Epidermal melanocyte (primary cell): ENCODE results near the gene CYSLTR1.
"Not testable (repeated sequence)": the region's sequence is repeated elsewhere in the genome, so short reads cannot be mapped to it uniquely, and the experiment has no call there.

Experiments used
- DNase-seq: peaks from one replicate; pipeline ENCODE4 v3.0.0; 2011; ENCODE audit warnings: low spot score; ENCODE audit not compliant: insufficient read length

CYSLTR1 gene, protein sequence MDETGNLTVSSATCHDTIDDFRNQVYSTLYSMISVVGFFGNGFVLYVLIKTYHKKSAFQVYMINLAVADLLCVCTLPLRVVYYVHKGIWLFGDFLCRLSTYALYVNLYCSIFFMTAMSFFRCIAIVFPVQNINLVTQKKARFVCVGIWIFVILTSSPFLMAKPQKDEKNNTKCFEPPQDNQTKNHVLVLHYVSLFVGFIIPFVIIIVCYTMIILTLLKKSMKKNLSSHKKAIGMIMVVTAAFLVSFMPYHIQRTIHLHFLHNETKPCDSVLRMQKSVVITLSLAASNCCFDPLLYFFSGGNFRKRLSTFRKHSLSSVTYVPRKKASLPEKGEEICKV

DNA sequence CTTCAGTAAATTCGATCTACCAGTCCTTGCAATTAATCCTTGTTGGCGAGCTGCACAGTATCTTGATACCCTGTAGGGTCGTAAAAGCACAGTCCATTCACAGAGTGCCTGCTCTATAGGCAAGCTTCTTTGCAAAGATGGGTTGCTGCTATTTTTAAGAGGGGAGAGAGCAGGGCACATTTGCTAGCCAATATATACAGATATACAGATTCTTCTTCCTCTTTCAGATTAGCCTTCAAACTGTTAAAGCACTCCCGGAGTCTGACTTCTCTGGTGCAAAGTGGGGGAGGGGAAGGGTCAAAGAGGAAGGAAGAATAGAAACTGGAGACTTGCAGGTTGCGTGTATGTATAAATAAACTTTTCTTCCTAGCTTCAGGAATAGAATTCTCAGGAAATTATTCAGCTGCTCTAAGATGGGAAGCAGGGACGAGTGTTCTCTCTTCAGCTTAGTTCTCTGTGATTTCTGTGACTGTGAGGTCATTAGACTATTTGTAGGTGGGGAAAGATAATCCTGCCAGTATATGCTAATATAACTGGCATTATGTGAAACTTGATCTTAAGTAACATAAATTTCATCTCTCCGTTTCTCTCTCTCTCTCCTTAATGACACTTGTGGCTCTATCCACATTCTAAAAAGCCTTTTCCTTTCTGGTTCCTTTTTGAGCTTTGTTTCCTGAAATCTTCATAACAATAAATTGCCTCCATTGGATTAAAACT is at the start of gene CYSLTR1:
Gene CYSLTR1 (minus strand): TSS at position 242 of the 717 bp plus-strand sequence. CDS start 53,865 bp downstream, outside the sequence.
- no peak for DNase-seq

DNA sequence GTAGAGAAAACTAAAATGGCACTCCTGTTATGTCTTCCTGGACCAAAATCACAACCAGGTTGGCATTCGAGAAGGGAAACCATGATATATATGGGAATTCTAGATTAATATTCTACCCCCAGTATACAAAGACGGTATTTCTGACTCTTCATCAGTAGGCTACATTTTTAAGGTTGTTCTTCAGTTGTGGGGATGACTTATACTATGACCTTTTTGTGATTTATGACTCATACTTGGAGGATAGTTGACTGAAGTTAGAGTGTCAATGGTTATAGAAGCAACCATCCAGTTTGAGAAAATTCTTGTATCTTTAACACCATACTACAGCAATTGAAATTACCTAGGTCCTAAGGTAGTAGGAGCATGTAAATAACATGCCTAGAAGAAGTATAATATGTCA is 49.8 kb upstream of the CYSLTR1 start:
- no peak for DNase-seq

DNA sequence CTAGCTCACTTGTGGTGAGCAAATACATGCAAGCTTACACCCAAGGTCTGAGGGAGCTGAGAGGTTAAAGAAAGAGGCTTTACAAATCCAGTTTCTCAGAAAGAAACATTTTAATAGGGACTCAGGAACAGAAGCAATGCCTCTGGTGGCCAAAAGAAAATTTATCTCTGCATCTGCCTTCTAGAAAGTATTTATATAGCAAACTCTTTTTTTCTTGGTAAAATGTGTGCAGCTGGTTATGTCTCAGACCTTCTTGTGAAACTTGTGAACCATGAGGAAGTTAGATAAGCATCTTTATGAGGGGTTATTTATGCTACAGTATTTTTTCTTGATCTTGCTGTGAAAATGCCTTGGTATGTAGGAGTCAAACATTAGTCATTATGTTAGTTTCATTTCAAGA is 48.5 kb upstream of the CYSLTR1 start:
- DNase-seq: no peak

DNA sequence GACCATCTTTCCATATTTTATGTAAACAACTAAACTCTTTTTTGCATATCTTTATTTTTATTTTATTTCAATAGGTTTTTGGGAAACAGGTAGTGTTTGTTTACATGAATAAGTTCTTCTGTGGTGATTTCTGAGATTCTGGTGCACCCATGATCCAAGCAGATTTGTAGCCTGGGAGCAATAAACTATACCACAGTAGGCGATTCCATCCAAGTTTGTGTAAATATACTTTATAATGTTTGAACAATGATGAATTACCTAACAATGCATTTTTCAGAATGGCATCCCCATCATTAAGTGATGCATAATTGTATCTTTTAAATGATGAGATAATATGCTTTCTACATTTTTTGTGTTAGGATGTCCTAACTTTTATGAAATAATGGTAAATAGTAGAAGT is 39.2 kb upstream of the CYSLTR1 start:
- no peak for DNase-seq

DNA sequence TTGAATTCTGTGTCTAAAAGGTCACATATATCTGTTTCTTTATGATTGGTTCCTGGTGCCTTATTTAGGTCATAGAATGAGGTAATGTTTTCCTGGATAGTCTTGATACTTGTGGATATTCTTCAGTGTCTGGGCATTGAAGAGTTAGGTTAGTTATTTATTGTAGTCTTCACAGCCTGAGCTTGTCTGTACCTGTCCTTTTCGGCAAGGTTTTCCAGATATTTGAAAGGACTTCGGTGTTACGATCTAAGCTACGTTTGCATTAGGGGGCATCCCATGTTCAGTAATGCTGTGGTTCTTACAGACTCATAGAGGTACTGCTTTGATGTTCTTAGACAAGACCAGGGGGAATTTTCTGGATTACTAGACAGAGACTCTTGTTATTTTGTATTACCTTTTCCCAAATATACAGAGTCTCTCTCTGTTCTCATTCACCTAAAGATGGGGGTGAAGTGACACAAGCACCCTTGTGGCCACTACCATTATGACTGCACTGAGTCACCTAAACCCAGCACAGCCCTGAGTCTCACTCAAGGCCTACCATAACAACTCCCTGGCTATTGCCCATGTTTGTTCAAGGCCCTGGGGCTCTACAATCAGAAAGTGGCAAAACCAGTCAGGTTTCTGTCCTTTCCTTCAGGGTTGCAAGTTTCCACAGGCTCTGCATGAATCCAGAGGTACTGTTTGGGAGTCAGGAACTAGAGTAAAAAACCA is 30.1 kb upstream of the CYSLTR1 start:
- no peak for DNase-seq

DNA sequence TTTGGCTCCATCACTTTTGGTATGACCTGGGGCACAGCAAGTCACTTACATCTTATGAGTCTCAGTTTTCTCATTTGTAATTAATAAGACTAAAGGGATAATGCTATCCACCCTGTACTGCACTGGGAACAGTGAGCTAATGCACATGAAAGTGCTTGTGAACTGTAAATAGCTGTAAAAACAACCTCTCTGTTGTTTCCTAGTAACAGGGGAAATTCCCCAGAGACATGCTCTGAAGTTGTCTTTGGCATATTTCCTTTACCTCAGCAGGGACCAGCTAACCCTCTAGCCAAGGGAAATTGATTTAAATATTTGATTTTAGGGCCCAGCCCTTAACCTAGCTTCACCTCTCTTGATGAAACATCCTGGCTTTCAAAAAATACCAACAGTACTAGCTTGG is 6.1 kb upstream of the CYSLTR1 start:
- no peak for DNase-seq

DNA sequence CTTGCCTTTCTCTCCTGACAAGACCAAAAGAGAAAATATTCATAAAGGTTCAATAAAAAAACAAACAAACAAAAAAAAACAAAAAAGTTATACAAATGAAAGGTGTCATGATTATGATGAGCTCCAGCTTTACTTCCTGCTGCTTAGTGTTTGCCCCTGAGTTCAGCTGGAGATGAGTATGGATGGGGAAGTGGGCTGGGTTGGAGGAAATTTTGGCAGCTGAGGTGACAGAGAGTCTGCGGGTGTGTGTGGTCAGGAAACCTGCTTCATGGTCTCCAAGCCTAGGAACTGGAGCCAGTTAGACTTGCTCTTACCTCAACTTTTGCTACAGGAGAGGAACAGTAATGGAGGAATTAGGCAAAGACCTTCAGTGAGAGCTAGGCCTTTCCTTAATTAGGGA is 4.3 kb upstream of the CYSLTR1 start:
- no peak for DNase-seq

DNA sequence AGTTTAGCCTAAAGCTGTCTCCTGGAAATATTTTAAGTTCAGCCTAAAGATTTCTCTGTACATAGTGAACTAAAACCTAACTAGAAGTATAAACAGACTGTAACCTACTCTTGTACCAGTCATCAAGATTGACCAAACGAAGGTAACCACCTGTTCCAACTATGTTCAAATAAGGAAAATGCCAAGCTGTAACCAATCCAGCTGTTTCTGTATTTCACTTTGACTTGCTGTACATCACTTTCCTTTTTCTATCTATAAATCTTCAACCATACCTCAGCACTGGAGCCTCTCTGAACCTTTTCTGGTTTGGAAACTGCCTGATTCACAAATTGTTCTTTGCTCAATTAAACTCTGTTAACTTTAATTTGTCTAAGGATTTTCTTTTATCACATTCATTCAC is 3.1 kb upstream of the CYSLTR1 start:
- DNase-seq: no peak

DNA sequence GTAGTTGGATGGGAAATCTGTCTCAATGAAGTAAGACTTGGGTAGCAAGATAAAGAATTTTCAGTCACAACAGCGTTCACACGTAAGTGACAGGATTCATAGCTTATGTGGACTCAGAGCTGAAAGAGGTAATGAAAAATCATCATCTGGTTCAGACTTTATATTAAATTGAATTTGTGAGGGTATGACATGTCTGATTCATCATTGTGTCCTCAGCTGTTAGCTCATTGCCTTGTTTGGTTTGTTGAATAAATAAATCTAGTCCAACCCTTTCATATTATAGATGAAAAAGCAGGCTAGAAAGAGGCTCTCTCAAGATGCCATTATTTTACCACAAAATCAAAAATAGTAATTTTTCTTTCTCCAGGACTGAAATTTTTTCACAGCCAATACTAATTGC is 2.7 kb upstream of the CYSLTR1 start:
- no peak for DNase-seq

DNA sequence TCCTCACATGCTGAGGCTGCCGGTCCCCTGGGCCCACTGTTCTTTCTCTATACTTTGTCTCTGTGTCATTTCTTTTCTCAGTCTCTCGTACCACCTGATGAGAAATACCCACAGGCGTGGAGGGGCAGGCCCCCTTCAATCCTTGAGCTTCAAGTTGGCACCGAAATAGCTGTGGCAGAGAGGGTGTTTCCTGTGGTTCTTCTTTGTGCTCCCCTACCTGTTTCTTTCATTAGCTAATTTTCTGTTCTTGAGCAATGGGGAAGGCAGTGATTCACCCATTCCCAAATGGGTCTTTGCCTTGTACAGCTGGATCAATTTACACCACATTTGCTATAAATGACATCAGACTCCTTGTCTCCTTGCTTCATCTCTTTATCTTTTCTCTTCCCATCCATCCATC is 2.1 kb upstream of the CYSLTR1 start:
- DNase-seq: no peak

DNA sequence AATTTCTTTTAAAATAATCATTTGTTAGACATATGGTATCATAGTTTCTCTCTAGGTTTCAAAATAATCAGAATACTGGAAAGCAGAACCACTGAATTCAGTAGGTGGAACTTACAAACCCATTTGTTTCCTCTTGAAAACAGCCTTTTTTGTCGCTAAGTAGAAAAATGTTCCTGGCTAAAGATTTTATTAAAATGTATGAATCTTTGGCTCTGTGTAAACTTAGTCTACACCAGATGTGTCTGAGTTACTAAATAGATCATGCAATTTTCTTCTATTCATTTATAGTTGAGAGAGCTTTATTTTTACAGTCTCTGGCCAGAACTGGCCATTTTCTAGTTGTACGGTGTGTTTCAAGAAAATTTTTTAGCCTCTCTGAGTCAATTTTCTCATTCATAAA is 1.0 kb downstream of the CYSLTR1 start:
- DNase-seq: no peak

DNA sequence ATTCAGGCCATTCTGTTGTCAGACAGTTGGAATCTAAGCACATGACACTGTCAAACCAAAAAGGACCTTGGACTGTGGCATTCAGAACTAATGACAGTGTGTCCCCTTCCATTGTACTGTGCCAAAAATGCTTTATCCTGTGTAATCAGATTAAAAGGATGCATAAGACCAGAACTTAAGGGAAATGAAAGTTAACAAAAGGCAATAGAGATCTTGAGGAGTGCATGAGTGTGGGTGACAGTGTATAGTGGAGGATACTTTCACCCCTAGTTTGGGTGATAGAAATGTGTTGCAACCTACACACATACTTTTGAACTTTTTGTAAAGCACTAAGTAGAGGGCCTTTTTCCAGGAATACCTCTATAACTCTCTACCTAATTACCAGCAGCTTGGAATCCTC is 4.5 kb downstream of the CYSLTR1 start:
- no peak for DNase-seq

DNA sequence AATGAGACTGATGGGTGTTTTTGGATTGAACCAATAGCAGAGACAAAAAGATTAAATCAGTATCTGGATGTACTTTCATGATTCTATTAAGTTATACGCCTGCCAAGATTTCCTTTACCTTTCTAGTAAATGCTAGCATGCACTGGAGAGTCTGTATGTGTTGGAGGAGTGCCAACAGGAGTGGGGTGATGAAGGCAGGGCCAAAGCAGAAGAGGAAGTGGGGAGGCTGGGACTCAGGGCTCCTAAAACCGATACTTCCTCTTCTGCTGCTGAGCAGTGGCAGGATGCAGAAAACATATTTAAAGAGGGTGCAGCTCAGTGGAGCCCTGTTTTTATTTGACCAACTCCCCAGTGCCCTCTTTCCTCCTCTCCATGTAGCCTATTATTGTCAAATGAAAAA is 5.6 kb downstream of the CYSLTR1 start:
- DNase-seq: no peak

DNA sequence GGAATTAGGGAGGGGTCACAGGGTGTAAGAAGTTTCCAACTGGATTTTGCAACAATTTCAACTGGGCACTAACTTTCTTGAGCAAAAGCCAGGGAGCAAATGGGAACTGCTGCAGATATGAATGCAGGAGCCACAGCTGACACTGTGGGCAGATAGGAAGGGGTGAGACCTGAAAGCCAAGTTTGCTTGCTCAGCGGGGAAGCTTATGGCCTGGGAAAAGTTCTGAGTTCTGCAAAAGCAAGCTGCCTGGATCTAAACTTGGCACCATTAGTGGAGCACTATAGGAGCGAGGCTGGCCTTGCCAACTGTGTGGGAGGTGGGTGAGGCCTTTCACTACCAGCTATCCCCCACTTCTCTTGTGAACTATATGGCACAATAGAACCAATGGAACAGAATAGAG is 11.1 kb downstream of the CYSLTR1 start:
- no peak for DNase-seq

DNA sequence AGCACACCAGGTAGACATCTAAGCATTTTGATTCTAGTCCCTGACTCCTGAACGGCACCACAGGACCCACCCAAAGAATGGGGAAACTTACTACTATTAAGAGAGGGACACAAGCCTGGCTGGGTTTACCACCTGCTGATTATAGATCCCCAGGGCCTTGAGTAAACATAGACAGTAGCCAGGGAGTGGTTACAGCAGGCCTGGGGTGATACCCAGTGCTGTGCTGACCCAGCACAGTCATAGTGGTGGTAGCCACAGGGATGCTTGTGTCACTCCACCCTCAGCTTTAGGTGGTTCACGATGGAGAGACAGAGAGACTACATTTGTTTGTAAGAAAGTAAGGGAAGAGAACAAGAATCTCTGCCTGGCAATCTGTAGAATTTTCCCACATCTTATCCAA is 11.7 kb downstream of the CYSLTR1 start:
- DNase-seq: no peak

DNA sequence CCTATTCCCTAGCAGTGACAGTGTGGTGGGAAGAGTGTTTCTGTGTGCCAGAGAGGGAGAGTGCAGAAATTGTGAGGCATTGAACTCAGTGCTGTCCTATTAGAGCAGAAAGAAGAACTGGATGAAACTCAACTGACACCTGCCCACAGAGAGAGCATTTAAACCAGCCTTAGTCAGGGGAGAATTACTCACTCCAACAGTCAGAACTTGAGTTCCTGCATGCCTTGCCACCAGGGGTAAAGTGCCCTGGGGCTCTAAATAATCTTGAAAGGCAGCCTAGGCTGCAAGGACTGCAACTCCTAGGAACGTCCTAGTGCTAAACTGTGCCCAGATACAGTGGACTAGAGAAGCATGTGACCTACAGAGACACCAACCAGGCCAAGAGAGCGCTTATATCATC is 12.8 kb downstream of the CYSLTR1 start:
- no peak for DNase-seq

DNA sequence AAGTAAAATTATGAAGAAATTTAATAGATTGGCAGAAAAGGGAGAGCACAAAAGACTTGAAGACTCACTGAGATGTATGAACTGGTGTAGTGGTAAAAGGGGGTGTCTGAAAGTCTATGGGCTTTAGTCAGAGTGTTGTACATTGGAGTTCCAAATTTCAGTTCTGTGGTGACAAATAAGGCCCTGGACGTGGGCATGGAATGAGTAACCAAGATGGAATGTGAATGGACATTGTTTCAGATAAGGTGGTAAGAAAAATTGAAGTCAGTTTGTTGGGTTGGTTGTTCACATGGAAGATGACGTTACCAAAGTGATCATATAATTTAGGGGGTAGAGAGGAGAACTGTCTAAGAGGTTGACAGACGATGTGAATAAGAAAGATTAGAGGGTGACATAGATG is 13.9 kb downstream of the CYSLTR1 start:
- no peak for DNase-seq

DNA sequence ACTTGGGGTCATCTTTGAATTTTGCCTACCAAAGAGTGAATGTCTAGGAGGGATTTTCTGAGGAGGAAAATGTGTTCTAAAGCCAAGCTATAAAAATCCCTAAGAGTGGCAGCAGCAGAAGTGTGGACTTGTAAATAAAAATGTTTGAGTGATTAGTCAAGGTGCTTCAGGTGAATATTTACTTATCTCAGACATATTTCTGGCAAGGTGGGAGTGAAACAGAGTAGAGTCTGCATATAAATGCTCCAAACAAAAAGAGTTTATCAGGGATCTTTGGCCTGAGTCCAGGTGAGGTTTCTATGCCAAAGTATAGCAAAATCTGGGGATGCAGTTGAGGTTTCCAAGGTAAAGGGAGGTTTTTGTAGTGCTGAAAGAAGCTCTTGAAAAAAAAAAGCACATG is 19.7 kb downstream of the CYSLTR1 start:
- no peak for DNase-seq

DNA sequence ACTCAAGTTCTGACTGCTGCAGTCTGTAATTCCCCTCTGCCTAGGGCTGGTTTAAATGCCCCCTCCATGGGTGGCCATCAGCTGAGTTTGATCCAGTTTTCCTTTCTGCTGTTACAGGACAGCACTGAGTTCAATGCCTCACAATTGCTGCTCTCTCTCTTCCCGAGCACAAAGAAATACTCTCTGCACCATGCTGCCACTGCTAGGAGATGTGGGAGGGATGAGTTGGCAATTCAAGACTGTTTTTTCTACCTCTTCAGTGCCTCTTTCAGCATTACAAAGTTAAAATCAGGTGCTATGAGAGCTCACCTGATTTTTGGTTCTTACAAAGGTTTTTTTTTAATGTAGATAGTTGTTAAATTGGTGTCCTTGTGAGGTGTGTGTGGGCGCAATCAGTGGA is 24.3 kb downstream of the CYSLTR1 start:
- no peak for DNase-seq

DNA sequence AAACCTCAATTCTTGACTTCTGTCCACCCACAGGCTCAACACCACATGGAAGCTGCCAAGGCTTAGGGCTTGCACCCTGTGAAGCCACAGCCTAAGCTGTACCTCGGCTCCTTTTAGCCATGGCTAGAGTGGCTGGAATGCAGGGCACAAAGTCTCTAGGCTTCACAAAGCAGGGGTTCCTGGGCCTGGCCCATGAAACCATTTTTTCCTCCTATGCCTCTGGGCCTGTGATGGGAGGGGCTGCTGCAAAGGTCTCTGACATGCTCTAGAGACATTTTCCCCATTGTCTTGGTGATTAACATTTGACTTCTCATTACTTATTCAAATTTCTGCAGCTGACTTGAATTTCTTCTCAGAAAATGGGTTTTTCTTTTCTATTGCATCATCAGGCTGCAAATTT is 26.5 kb downstream of the CYSLTR1 start:
- DNase-seq: not testable (repeated sequence)

DNA sequence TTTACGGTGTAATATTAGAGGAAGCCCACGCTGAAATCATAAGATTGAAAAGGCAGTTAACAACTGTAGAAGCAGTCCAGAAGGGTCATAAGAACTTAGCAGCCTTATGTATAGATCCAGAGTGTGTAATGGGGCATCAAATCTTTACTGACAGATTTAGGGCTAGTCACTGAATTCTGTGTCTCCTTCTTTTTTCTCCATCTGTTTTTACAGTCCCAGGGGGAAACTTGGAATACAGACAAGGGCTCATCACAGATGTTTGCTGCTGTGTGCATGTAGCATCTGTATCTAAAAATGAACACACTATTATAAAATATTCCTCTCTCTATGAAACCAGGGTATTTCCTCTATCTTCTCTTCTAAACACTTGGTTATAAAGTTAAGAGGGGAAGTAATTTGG is 43.9 kb downstream of the CYSLTR1 start:
- DNase-seq: no peak

DNA sequence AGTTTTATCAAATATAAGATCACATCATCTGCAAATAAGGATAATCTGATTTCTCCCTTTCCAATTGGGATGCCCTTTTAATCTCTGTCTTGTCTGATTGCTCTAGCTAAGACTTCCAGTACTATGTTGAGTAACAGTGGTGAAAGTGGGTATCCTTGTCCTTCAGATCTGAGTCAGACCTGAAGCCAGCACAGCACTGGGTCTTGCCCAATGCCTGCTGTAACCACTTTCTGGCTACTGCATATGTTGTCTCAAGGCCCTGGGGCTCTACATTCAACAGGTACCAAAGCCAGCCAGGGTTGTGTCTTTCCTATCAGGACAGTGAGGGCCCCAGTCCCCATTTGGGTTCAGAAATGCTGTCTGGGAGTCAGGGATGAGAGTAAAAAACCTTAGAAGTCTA is 90.3 kb downstream of the CYSLTR1 start:
- DNase-seq: no peak
